Breast epithelium (tissue), 3 donors: ENCODE data around the gene CCSER1.

ENCODE experiments used
- POLR2A ChIP-seq: fragments of 450-650 bp; IDR thresholded peaks from one replicate; pipeline ENCODE4 v1.6.1; 2016; ENCODE audit warnings: antibody characterized with exemption, mild to moderate bottlenecking, moderate library complexity
- TF ChIP-seq, protein P1 (sequence below), 3 donors: fragments of 450-650 bp; IDR thresholded peaks; one replicate each; pipeline ENCODE4 v1.5.1; 2016 to 2017; ENCODE audit warnings: antibody characterized with exemption in 3 of 3, mild to moderate bottlenecking in 3 of 3, moderate library complexity in 3 of 3

- TF ChIP-seq, protein P1, sequence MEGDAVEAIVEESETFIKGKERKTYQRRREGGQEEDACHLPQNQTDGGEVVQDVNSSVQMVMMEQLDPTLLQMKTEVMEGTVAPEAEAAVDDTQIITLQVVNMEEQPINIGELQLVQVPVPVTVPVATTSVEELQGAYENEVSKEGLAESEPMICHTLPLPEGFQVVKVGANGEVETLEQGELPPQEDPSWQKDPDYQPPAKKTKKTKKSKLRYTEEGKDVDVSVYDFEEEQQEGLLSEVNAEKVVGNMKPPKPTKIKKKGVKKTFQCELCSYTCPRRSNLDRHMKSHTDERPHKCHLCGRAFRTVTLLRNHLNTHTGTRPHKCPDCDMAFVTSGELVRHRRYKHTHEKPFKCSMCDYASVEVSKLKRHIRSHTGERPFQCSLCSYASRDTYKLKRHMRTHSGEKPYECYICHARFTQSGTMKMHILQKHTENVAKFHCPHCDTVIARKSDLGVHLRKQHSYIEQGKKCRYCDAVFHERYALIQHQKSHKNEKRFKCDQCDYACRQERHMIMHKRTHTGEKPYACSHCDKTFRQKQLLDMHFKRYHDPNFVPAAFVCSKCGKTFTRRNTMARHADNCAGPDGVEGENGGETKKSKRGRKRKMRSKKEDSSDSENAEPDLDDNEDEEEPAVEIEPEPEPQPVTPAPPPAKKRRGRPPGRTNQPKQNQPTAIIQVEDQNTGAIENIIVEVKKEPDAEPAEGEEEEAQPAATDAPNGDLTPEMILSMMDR (IDR thresholded peaks at IDR 0.05) = no peak
- TF ChIP-seq POLR2A = no peak
Observed at GRCh38 chr4:91598696-91599095, 1471.5 kb downstream of the CCSER1 start.
